ENCODE results near the gene ROR1.

ROR1 gene

DNA sequence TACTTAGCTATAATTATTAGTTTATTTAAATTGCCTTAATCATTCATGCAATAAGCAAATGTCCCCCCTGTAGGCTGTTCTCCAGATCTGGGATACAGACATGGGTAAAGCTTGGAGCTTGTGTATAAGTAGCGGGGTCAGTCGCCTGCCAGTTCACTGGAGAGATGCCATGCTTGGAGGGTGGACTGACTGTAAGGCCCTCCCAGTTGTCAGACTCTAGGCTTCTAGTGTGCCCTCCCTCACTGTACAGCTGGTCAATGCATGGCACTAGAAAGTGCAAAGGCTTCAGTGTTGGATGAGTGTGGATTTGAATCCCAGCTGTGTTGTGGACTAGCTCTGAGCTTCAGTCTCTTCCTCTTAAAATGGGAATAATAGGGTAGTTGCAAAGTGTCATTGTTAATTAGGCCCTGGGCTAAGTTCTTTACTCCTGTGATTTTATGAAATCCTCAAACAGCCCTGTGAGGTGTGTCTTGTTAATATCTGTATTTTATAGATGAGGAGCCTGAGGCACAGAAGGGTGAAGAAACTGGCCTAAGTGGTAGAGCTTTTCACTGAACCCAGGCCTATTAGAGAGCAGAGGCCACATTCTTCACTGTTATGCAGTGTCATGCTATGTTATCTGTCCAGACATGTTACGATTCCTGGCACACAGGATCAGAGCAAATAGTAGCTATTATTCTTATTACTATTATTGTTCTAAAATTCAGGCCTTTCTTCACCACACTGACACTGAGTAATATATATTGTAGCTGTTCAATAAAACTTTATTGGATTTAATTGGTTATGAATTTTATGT, 85.9 kb downstream of the ROR1 start:
- H3K27ac Mint-ChIP-seq = no peak overlapping the region
- DNase-seq = no peak

DNA sequence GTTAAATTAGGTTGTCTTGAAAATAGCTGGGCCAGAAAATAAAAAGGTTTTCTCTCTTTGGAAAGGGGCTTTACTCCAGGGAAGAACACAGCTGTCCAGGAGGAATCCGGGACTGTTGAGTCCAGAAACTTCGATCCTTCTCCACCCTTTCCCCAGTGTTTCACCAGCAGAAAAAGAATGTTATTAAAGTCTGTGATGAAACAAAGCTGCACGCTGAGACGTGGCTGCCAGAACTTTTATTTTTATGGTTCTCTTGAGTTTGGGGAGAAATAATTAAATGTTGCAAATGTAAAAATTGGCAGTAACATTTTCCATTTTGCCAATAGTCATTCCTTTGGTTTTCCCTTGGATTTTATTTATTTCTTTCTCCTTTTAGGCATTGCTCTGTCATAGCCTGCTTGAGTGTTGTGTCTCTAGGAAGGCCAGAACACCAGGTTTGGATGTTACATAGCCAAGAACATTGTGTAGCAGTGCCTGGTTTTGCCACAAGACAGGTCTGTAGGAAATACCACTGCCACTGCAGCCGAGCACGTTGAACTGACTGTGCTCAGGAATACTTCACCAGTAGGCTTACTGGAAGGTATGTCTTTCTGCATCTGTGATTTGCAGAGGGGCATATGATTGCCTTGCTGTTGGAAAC, 87.4 kb downstream of the ROR1 start:
- Mint-ChIP-seq H3K36me3 (ENCODE audit: low read depth) (peaks cover 3% of the 10 kb centered on the region), H3K4me1 (no peaks in the 10 kb centered on the region)

More for the DNA sequence above, 85.9 kb downstream of the ROR1 start:
- H3K4me1 Mint-ChIP-seq = no peaks in the 10 kb centered on the region
- H3K36me3 Mint-ChIP-seq (ENCODE audit: low read depth) = peaks cover 3% of the 10 kb centered on the region
- H3K27me3 Mint-ChIP-seq = peaks cover 2% of the 10 kb centered on the region
- peaks cover 18% of the 10 kb centered on the region for H3K9me3 Mint-ChIP-seq
- no peak for ATAC-seq
- no peak overlapping the region for H3K4me3 Mint-ChIP-seq

DNA sequence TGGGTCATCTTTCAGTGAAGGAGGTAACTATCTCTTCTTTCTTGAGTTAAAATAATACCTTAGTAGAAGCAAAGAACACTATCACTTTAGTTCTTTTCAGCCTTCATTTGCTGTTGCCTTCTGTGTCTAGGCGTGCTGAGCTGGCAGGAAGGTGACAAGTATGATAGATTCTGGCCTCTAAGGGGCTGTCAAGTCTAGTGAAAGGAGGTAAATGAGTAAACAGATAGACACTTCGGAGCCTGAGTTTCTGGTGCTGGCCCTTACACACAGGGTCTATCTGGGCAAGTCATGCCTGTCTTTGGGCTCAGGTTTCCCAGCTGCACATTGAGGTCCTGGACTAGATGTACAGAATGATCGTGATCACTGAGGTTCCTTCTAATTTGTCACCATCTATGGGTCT, 89.3 kb downstream of the ROR1 start:
- Mint-ChIP-seq H3K4me1 (no peaks in the 10 kb centered on the region), H3K9me3 (no peaks in the 10 kb centered on the region), H3K27ac (no peak overlapping the region), H3K27me3 (no peaks in the 10 kb centered on the region), H3K36me3 (ENCODE audit: low read depth) (no peaks in the 10 kb centered on the region), H3K4me3 (no peak overlapping the region)
- ATAC-seq (no peak), DNase-seq (no peak)

More for the DNA sequence above, 87.4 kb downstream of the ROR1 start:
- Mint-ChIP-seq H3K27ac (no peak overlapping the region), H3K9me3 (peaks cover 8% of the 10 kb centered on the region), H3K4me3 (no peak overlapping the region), H3K27me3 (peaks cover 2% of the 10 kb centered on the region)
- DNase-seq = no peak
- ATAC-seq = no peak

DNA sequence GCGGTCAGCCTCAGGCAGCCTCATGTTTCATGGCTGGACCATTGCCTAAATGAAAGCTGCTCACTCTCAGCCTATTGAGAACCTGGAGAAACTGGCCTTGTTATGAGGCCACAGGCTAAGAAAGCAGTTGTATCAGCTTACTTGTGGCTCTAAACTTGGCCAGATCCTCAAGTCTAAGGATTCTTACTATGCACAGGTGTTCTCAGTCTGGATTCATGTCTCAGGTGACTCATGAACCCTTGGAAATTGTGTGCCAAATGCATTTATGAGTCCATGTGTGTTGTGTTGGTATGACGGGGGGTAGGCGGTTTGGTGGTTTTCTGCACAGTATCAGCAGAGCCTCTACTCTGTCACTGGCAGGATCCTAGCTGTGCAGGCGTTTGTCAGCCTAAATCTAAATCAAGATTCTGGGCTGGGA, 90.4 kb downstream of the ROR1 start:
- H3K9me3 Mint-ChIP-seq = no peaks in the 10 kb centered on the region
- ATAC-seq = no peak
- no peak overlapping the region for H3K27ac Mint-ChIP-seq
- H3K27me3 Mint-ChIP-seq = no peaks in the 10 kb centered on the region
- no peak for DNase-seq
- H3K36me3 Mint-ChIP-seq (ENCODE audit: low read depth) = no peaks in the 10 kb centered on the region
- H3K4me1 Mint-ChIP-seq = no peaks in the 10 kb centered on the region
- no peak overlapping the region for H3K4me3 Mint-ChIP-seq

DNA sequence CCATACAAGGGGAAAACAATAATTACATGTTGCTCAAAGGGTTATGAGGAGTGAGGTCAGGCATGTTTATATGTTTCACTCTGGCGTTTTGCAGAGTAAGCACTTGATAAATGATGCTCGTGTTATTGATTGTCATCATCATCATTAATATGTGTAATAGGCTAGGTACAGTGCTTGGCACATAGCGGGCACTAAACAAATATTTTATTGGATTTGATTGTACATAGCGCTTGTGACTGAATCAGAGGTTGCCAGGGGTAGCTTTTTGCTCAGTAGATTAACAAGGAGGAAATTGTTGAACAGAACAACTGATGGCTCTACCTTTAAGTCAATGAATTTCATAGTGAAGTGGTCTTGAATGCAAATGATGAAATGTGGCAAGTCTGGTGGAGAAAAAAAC, 91.7 kb downstream of the ROR1 start:
- H3K4me1 Mint-ChIP-seq = no peaks in the 10 kb centered on the region
- no peak overlapping the region for H3K4me3 Mint-ChIP-seq
- H3K27me3 Mint-ChIP-seq = no peaks in the 10 kb centered on the region
- DNase-seq (no peak), ATAC-seq (no peak)
- H3K9me3 Mint-ChIP-seq = no peaks in the 10 kb centered on the region
- no peak overlapping the region for H3K27ac Mint-ChIP-seq
- H3K36me3 Mint-ChIP-seq (ENCODE audit: low read depth) = no peaks in the 10 kb centered on the region

DNA sequence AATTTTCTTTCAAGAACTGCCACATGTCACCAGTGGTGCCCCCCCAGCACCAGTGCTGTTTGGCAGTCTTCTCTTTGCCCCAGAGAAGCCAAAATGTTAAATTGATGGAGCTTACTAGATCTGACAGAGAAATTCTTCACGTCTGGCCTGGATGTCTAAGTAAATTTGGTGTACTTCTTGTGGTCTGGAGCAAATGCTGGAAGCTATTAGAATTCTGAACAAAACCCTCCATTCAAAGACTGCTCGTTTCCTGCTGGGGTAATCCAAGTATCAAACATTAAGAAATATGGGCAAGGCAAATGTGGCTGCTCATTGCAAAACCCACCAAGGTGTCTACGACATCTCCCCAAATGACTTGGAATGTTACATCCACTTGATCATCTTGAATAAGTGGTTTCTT, 92.3 kb downstream of the ROR1 start:
- H3K4me3 Mint-ChIP-seq = no peak overlapping the region
- no peaks in the 10 kb centered on the region for H3K36me3 Mint-ChIP-seq (ENCODE audit: low read depth)
- ATAC-seq = no peak
- H3K27ac Mint-ChIP-seq = no peak overlapping the region
- H3K4me1 Mint-ChIP-seq = no peaks in the 10 kb centered on the region
- no peak for DNase-seq
- H3K9me3 Mint-ChIP-seq = no peaks in the 10 kb centered on the region
- H3K27me3 Mint-ChIP-seq = no peaks in the 10 kb centered on the region

DNA sequence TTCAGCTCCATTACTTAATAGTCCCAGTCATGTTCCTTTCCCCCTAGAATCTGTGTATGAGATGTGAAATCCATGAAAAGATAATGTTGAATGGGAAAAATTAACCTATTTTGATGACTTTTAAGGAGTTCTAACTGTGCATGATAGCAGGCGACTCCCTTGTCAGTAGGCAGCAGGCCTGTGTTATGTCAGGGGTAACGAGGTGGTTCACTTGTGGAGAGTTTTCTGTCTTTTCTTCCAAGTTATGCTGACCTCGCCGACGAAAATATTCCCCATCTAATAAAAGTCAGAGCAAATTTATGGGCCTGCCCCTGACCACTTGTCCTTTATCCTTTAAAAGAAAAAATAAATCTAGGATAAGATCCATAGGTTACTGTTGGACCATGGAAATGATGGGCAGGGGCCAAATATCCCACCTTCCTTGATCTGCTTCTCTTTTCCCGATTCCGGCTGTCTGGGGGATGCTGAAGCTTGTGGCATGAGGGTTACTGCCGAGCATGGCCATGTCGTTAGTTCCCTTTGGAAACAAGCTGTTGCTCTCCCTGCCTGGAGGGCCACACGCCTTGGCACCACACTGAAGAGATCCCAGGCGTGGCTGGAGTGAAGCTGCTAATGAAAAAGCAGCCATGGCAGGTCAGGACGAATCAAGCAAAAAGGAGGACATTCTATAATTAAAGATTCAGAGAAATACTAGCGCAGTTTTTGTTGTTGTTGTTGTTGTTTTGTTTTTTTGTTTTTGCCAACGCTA, 93.8 kb downstream of the ROR1 start:
- ATAC-seq (no peak), DNase-seq (no peak)
- Mint-ChIP-seq H3K27ac (no peak overlapping the region), H3K4me1 (no peaks in the 10 kb centered on the region), H3K9me3 (no peaks in the 10 kb centered on the region), H3K27me3 (no peaks in the 10 kb centered on the region), H3K36me3 (ENCODE audit: low read depth) (no peaks in the 10 kb centered on the region), H3K4me3 (no peak overlapping the region)

DNA sequence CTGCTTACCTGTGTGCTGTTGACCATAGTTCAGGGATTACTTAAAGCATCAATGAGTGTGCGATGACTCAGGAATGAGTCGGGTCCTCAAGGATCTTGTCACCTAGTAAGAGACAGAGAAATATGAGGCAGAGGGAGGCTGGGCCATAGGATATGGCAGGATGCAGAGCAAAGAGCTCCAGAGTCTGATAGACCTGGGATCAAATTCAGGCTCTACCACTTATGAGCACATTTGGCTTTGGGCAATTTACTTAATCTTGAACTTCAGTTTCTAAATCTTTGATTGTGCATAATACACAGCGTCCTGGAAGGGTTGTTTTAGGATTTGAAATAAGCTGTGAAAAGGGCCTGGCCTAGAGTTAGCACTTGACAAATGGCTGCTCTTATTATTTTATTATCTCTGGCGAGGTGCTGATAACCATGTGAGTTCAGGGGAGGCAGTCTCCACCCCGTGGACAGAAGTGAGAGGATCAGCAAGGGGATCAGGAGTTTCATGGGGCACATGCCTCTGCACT, 94.5 kb downstream of the ROR1 start:
- ATAC-seq (no peak), DNase-seq (no peak)
- Mint-ChIP-seq H3K4me3 (no peak overlapping the region), H3K4me1 (no peaks in the 10 kb centered on the region), H3K36me3 (ENCODE audit: low read depth) (no peaks in the 10 kb centered on the region), H3K9me3 (no peaks in the 10 kb centered on the region), H3K27ac (no peak overlapping the region), H3K27me3 (no peaks in the 10 kb centered on the region)

DNA sequence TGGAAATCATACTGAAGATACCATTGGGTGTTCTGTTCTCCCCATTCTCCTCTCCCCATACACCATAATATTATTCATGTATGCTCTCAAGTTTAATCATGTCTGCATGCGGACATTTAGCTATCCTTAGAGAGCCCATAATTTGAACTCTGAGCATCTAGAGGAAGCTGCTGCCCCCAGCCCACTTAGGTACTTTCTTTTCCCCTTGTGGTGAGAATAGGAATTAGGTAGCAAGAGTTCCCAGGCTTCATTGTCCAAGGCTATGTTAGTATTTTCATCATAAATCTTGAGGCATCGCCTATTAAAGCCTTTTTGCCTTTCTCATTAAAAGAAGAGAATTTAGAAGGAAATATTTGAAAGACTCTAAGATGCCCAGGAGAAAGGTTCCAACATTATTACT, 96.3 kb downstream of the ROR1 start:
- no peaks in the 10 kb centered on the region for H3K27me3 Mint-ChIP-seq

DNA sequence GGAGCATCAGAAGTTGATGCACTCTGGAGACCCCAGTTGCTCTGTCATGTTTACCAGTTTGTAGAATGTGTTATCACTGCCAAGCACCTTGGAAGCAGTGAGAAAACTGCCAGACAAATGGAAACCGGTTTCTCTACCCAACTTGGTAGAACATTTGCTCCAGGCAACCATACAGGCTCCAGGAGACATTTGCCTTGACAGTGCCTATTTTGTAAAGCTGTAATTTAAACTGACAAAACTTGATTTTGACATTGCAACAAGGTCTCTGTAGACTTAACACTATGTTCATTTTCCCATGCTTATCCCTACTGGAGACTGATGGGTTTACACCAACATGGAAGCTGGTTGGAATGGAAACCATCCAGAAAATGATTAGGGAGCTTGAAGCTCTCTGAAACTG, 97.6 kb downstream of the ROR1 start:
- DNase-seq (no peak), ATAC-seq (no peak)
- Mint-ChIP-seq H3K9me3 (no peaks in the 10 kb centered on the region), H3K4me3 (no peak overlapping the region), H3K27me3 (no peaks in the 10 kb centered on the region), H3K4me1 (no peaks in the 10 kb centered on the region), H3K27ac (no peak overlapping the region), H3K36me3 (ENCODE audit: low read depth) (no peaks in the 10 kb centered on the region)

More for the DNA sequence above, 96.3 kb downstream of the ROR1 start:
- ATAC-seq (no peak), DNase-seq (no peak)
- H3K27ac Mint-ChIP-seq = no peak overlapping the region
- no peaks in the 10 kb centered on the region for H3K4me1 Mint-ChIP-seq
- H3K36me3 Mint-ChIP-seq (ENCODE audit: low read depth) = no peaks in the 10 kb centered on the region
- no peak overlapping the region for H3K4me3 Mint-ChIP-seq
- no peaks in the 10 kb centered on the region for H3K9me3 Mint-ChIP-seq

DNA sequence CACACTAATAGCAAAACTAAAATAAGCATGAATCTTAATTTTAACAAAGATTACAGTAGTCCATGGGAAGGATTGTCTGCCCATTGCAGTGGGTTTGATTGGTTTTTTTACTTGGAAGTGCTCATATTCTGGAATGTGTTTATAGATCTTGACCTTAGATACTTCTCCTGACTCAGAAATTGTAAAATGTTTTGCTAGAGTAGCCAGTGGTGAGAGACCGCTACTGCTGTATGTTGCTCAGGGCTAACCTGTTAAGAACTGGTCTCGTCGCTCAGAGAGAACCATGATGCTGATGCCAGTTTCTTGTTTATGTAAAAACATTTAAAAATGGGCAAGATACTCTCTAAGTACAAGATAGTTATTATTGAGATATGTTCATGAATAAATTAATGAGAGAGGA, 99.9 kb downstream of the ROR1 start:
- Mint-ChIP-seq H3K36me3 (ENCODE audit: low read depth) (no peaks in the 10 kb centered on the region), H3K4me3 (no peak overlapping the region), H3K27me3 (no peaks in the 10 kb centered on the region), H3K4me1 (no peaks in the 10 kb centered on the region), H3K27ac (no peak overlapping the region), H3K9me3 (no peaks in the 10 kb centered on the region)
- ATAC-seq = no peak
- DNase-seq = no peak

DNA sequence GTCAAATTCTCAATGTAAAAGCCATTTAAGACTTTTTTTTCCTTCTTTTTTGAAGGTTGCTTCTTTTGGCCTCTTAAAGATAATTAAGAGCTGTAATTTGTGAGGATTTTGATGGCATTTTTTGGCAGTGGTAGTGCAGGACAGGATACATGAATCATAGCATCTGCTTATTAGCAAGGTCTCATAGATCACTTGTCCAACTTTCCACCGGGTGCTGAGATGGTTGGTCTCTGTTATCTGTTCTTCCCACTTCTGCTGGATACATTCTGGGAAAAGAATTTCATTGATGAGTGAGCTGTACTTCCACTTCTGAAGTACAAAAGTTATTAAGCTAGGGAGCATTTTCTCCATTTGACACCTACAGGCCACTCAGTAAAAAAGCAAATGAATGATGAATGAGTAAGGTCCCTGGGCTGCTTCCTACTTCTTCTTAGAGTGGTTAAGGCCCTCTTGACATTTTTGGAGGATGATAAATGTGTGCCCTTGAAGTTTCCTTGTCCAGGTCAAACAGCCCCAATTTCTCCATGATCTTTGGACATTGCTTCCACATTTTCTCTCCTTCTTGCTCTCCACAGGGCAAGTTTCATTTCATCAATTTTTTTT, 100.6 kb downstream of the ROR1 start:
- Mint-ChIP-seq H3K36me3 (ENCODE audit: low read depth) (no peaks in the 10 kb centered on the region), H3K4me1 (no peaks in the 10 kb centered on the region), H3K4me3 (no peak overlapping the region), H3K9me3 (no peaks in the 10 kb centered on the region), H3K27me3 (no peaks in the 10 kb centered on the region), H3K27ac (no peak overlapping the region)
- DNase-seq (no peak), ATAC-seq (no peak)

DNA sequence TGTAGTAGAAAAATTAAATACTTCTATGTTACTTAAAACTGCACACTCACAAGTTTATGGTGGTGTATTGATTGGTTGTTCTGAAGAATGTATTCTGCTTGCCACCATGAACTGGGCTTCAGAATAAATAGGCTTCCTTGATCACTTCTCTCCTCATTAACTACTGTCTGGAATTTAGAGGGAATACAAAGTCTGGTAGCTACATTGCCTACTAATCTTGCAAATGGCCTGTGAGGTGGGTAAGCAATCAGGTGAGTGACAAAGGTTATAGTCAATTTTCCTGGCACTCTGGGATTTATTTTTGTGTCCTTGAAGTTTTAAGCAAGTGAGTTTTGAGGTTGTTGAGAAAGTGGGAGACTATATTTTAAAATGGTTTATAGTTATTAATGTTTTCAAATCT, 101.8 kb downstream of the ROR1 start:
- no peak for ATAC-seq
- no peaks in the 10 kb centered on the region for H3K36me3 Mint-ChIP-seq (ENCODE audit: low read depth)
- H3K4me1 Mint-ChIP-seq = no peaks in the 10 kb centered on the region

DNA sequence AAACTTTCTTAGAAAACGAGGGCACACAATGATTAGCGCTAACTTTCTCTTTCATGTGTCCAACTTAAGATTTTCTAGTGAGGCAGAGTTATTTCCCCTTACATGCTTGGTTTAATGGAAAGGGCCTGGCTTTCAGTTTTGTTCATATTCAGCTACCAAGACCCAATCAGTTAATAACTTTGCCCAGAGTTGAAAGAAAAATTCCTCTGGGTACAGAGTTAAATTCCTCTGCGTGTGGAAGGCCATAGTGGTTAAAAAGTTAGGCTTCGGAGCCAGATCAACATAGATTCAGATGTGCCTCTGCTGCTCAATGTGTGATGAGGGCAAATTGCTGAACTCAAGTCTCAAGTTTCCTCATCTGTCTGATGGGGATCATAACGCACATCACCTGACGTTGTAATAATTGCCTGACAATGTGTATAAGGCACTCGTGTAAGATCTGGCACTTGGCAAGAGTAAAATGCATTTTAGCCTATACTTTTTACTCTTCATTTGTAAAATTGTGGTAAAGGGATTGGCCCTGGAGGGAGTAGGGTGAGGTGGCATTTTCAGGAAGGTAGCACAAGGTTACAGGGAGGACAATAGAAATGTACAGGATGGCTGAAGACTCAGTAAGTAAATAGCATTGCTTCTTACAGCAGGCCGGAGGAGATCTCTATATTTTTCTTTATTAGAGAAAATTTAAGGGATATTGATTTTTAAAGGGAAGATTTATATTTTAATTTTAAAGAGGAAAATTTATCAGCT, 103.4 kb downstream of the ROR1 start:
- Mint-ChIP-seq H3K9me3 (no peaks in the 10 kb centered on the region), H3K36me3 (ENCODE audit: low read depth) (no peaks in the 10 kb centered on the region), H3K27ac (no peak overlapping the region), H3K4me1 (no peaks in the 10 kb centered on the region), H3K4me3 (no peak overlapping the region), H3K27me3 (no peaks in the 10 kb centered on the region)
- no peak for DNase-seq
- no peak for ATAC-seq

More for the DNA sequence above, 101.8 kb downstream of the ROR1 start:
- Mint-ChIP-seq H3K9me3 (no peaks in the 10 kb centered on the region), H3K27ac (no peak overlapping the region), H3K4me3 (no peak overlapping the region), H3K27me3 (no peaks in the 10 kb centered on the region)
- DNase-seq = no peak
